SK-N-SH (cell line): ENCODE results near the gene CFAP299. TPM values are rescaled to one million over a fixed set of nuclear protein-coding genes. Genes with fewer than 3 reads are reported as not detected.
"Not testable (repeated sequence)": the region's sequence is repeated elsewhere in the genome, so short reads cannot be mapped to it uniquely, and the experiment has no call there.

Source experiments
- CTCF ChIA-PET: fragments of 300-600, 350-600 bp; formaldehyde crosslinking; extraction: SDS; loops from one replicate; lab custom pipeline; 2021; lab: Yijun Ruan, JAX
- POLR2A ChIA-PET: fragments of 350-600 bp; sonication (Branson Sonifier 250); formaldehyde crosslinking; extraction: SDS; loops from one replicate; lab custom pipeline; 2020; ENCODE audit warnings: antibody characterized with exemption, inconsistent platforms; lab: Yijun Ruan, JAX
- DNase-seq: peaks from one replicate; pipeline ENCODE4 v3.0.0; 2012
- H2AFZ ChIP-seq: fragments of 200-600 bp; sonication (generic); 2 replicates; pipeline ENCODE4 v1.8.1; 2016; ENCODE audit warnings: antibody characterized with exemption, mild to moderate bottlenecking, low read depth
- H3F3A ChIP-seq: fragments of 200-600 bp; sonication (generic); replicated peaks from 2 replicates; pipeline ENCODE3; 2016; ENCODE audit warnings: antibody characterized with exemption, mild to moderate bottlenecking; ENCODE audit not compliant: insufficient read depth
- H3K27ac ChIP-seq, 2 experiments: fragments of 200-500 bp in 1 of 2; fragments of 200-600 bp in 1 of 2; sonication (Bioruptor generic) in 1 of 2; sonication (generic), shearing (Covaris generic) in 1 of 2; 2 replicates each; pipeline versions ENCODE4 v1.5.1 to v1.6.1; 2014 to 2016; ENCODE audit warnings: low read depth in 2 of 2, inconsistent platforms in 1 of 2, low read length in 1 of 2, mild to moderate bottlenecking in 1 of 2, mixed read lengths in 1 of 2
- H3K27me3 ChIP-seq: fragments of 200-600 bp; sonication (generic), shearing (Covaris generic); 2 replicates; pipeline ENCODE4 v1.6.1; 2016; ENCODE audit warnings: mixed run types; ENCODE audit not compliant: insufficient read depth
- H3K36me3 ChIP-seq, 2 experiments: fragments of 200-500 bp in 1 of 2; fragments of 200-600 bp in 1 of 2; sonication (Bioruptor generic) in 1 of 2; sonication (generic) in 1 of 2; replicated peaks in 1 of 2; 2 replicates each; pipeline versions ENCODE3 to v1.5.1; 2014 to 2016; ENCODE audit warnings: low read length in 1 of 2, mild to moderate bottlenecking in 1 of 2; ENCODE audit not compliant: insufficient read depth in 2 of 2, control insufficient read depth in 1 of 2
- H3K4me1 ChIP-seq, 2 experiments: fragments of 200-500 bp in 1 of 2; fragments of 200-600 bp in 1 of 2; sonication (Bioruptor generic) in 1 of 2; sonication (generic), shearing (Covaris generic) in 1 of 2; 2 replicates each; pipeline versions ENCODE4 v1.5.1 to v1.6.1; 2014 to 2016; ENCODE audit warnings: low read depth in 1 of 2, low read length in 1 of 2, mixed run types in 1 of 2; ENCODE audit not compliant: insufficient read depth in 2 of 2, control insufficient read depth in 1 of 2
- H3K4me2 ChIP-seq: fragments of 200-600 bp; sonication (generic), shearing (Covaris generic); 2 replicates; pipeline ENCODE4 v1.6.1; 2017; ENCODE audit warnings: mixed run types
- H3K4me3 ChIP-seq, 2 experiments: fragments of 200-500 bp in 1 of 2; fragments of 200-600 bp in 1 of 2; sonication (Bioruptor generic) in 1 of 2; sonication (generic), shearing (Covaris generic) in 1 of 2; 2 replicates each; pipeline versions ENCODE4 v1.5.1 to v1.8.1; 2014 to 2016; ENCODE audit warnings: low read depth in 2 of 2, inconsistent platforms in 1 of 2, low read length in 1 of 2, mild to moderate bottlenecking in 1 of 2, mixed read lengths in 1 of 2, moderate library complexity in 1 of 2
- H3K79me2 ChIP-seq: fragments of 200-600 bp; sonication (generic); 2 replicates; pipeline ENCODE4 v1.8.1; 2017; ENCODE audit warnings: mild to moderate bottlenecking; ENCODE audit not compliant: insufficient read depth
- H3K9ac ChIP-seq: fragments of 200-600 bp; sonication (generic); 2 replicates; pipeline ENCODE4 v1.6.1; 2017; ENCODE audit warnings: mixed run types
- H3K9me2 ChIP-seq: fragments of 200-600 bp; sonication (generic); 2 replicates; pipeline ENCODE4 v1.6.1; 2017; ENCODE audit warnings: mixed run types
- H3K9me3 ChIP-seq: fragments of 200-600 bp; sonication (generic); 2 replicates; pipeline ENCODE4 v1.6.1; 2017; ENCODE audit warnings: mixed run types, mild to moderate bottlenecking, moderate library complexity
- H4K20me1 ChIP-seq: fragments of 200-600 bp; sonication (generic); 2 replicates; pipeline ENCODE4 v1.6.1; 2017; ENCODE audit warnings: mild to moderate bottlenecking, mixed run types; ENCODE audit not compliant: insufficient read depth
- EP300 ChIP-seq, 2 experiments: IDR thresholded peaks; 2 replicates each; pipeline versions ENCODE4 v1.4.0 to v1.6.1; 2012; ENCODE audit warnings: borderline replicate concordance in 1 of 2, low read depth in 1 of 2, low read length in 1 of 2
- FOXJ3 ChIP-seq: sonication (generic); formaldehyde crosslinking; IDR thresholded peaks from 2 replicates; pipeline ENCODE4 v1.5.1; 2020; ENCODE audit warnings: mild to moderate bottlenecking, missing genetic modification reagents
- FOXM1 ChIP-seq: IDR thresholded peaks from 2 replicates; pipeline ENCODE4 v1.4.0; 2012; ENCODE audit warnings: low read depth, mild to moderate bottlenecking
- GABPA ChIP-seq: IDR thresholded peaks from 2 replicates; pipeline ENCODE4 v1.4.0; 2012; ENCODE audit warnings: low read depth, mild to moderate bottlenecking
- IRF3 ChIP-seq: fragments of 150-350 bp; IDR thresholded peaks from 2 replicates; pipeline ENCODE4 v1.6.1; 2016; ENCODE audit warnings: mild to moderate bottlenecking, low read depth, low read length
- JUND ChIP-seq: IDR thresholded peaks from 2 replicates; pipeline ENCODE4 v1.4.0; 2012
- MAX ChIP-seq: IDR thresholded peaks from 2 replicates; pipeline ENCODE4 v1.4.0; 2012; ENCODE audit warnings: low read depth
- MEF2A ChIP-seq: IDR thresholded peaks from 2 replicates; pipeline ENCODE4 v1.4.0; 2012; ENCODE audit warnings: low read depth, borderline replicate concordance
- NFIC ChIP-seq: IDR thresholded peaks from 2 replicates; pipeline ENCODE4 v1.4.0; 2012; ENCODE audit warnings: borderline replicate concordance
- NRF1 ChIP-seq: IDR thresholded peaks from 2 replicates; pipeline ENCODE4 v1.6.1; 2012; ENCODE audit warnings: low read depth, mild to moderate bottlenecking, low read length
- PBX3 ChIP-seq: IDR thresholded peaks from 2 replicates; pipeline ENCODE4; 2012
- POLR2AphosphoS5 ChIP-seq: IDR thresholded peaks from 2 replicates; pipeline ENCODE4 v1.6.1; 2012; ENCODE audit warnings: low read depth, low read length
- RAD21 ChIP-seq: IDR thresholded peaks from 2 replicates; pipeline ENCODE4 v1.6.1; 2012; ENCODE audit warnings: mild to moderate bottlenecking, low read length
- RCOR1 ChIP-seq: fragments of 150-350 bp; IDR thresholded peaks from 2 replicates; pipeline ENCODE4 v1.6.1; 2017; ENCODE audit warnings: antibody characterized with exemption, low read length
- RFX5 ChIP-seq: IDR thresholded peaks from 2 replicates; pipeline ENCODE4 v1.6.1; 2012; ENCODE audit warnings: mild to moderate bottlenecking, improper control_type of control experiment, low read length
- RXRA ChIP-seq: IDR thresholded peaks from 2 replicates; pipeline ENCODE4 v1.4.0; 2012; ENCODE audit warnings: low read depth, mild to moderate bottlenecking, borderline replicate concordance
- TCF12 ChIP-seq: IDR thresholded peaks from 2 replicates; pipeline ENCODE4 v1.4.0; 2012
- TEAD4 ChIP-seq: IDR thresholded peaks from 2 replicates; pipeline ENCODE4 v1.4.0; 2012; ENCODE audit warnings: mild to moderate bottlenecking, borderline replicate concordance; ENCODE audit not compliant: insufficient read depth
- USF2 ChIP-seq: fragments of 150-350 bp; IDR thresholded peaks from 2 replicates; pipeline ENCODE4 v1.6.1; 2017; ENCODE audit warnings: antibody characterized with exemption, low read length, low read depth, borderline replicate concordance
- WGBS: methylation state at CpG from one replicate; pipeline ENCODE4 v1.1.6; 2017; ENCODE audit warnings: low lambda C conversion rate; 5-methylcytosine and 5-hydroxymethylcytosine counted together
- polyA plus RNA-seq, 3 experiments: library from polyadenylated mRNA; depleted of rRNA; stranded (reverse); fragments of >200 nt; gene quantifications; 2 replicates each; pipeline ENCODE4 v1.2.3, GENCODE V29; 2012

CFAP299 gene
- polyA plus RNA-seq, 1 of the 3 experiments (the other 2 are of a cell fraction) = 1.2 TPM

GRCh38 chr4:80732010-80732409 is 396.5 kb downstream of the CFAP299 start:
- Histone ChIP-seq H3K4me1 (no peaks in the 10 kb centered on the region), H4K20me1 (no peaks in the 10 kb centered on the region), H3K27me3 (no peaks in the 10 kb centered on the region), H2AFZ (no peak overlapping the region), H3K36me3 (no peaks in the 10 kb centered on the region), H3K4me2 (no peak overlapping the region), H3K27ac (no peak overlapping the region), H3K4me3 (no peak overlapping the region)
- DNase-seq = no peak
- ChIA-PET CTCF (no interaction called here), POLR2A (no interaction called here)
- WGBS = 6% methylated on average over 1 of the region's 1 CpG
- TF ChIP-seq JUND (0 out of 2 replicates have a peak, but pooled peaks have one; percentile 26), RFX5 (no peak), PBX3 (peak; percentile 72), GABPA (no peak), MAX (no peak), TCF12 (peak; percentile 34), NFIC (peak; percentile 79), EP300 (IDR thresholded peaks at IDR 0.05; ENCODE audit: borderline replicate concordance in 1 of 2, low read depth in 1 of 2, low read length in 1 of 2) (peak in 1 of 2 experiments; percentile 18; a peak in 1 of 4 replicates), FOXM1 (no peak)
- TF ChIP-seq, all 33 proteins: peak for 5
- peaks cover 10% of the 10 kb centered on the region for H3F3A ChIP-seq
- no peaks in the 10 kb centered on the region for H3K79me2 ChIP-seq
- no peaks in the 10 kb centered on the region for H3K9me2 ChIP-seq
- H3K9me3 ChIP-seq = no peaks in the 10 kb centered on the region
- no peak overlapping the region for H3K9ac ChIP-seq

- TF ChIP-seq MAX (no peak), NRF1 (no peak), GABPA (no peak), POLR2AphosphoS5 (no peak), EP300 (IDR thresholded peaks at IDR 0.05; ENCODE audit: borderline replicate concordance in 1 of 2, low read depth in 1 of 2, low read length in 1 of 2) (no peak), RXRA (no peak), IRF3 (no peak), JUND (no peak), USF2 (no peak), RFX5 (no peak), RCOR1 (no peak), RAD21 (no peak), FOXJ3 (no peak), MEF2A (no peak), TEAD4 (no peak)
- CTCF ChIA-PET = no interaction called here
- Histone ChIP-seq H2AFZ (no peak overlapping the region), H3K27me3 (no peaks in the 10 kb centered on the region), H4K20me1 (no peaks in the 10 kb centered on the region), H3K4me2 (no peak overlapping the region), H3K9ac (no peak overlapping the region), H3K36me3 (no peaks in the 10 kb centered on the region), H3K9me2 (no peaks in the 10 kb centered on the region), H3K27ac (no peak overlapping the region), H3K4me3 (no peak overlapping the region), H3K4me1 (no peaks in the 10 kb centered on the region), H3F3A (no peaks in the 10 kb centered on the region), H3K9me3 (peaks cover 9% of the 10 kb centered on the region), H3K79me2 (no peaks in the 10 kb centered on the region)
- 5% methylated on average over 2 of the region's 2 CpGs for WGBS
- DNase-seq = no peak
- POLR2A ChIA-PET = no interaction called here
These were observed 404.8 kb downstream of the CFAP299 start for GRCh38 chr4:80740375-80740774.

- H3F3A ChIP-seq, H3K9me3 ChIP-seq, H3K4me1 ChIP-seq, H4K20me1 ChIP-seq, CTCF ChIA-PET, H3K79me2 ChIP-seq, H3K9me2 ChIP-seq, H2AFZ ChIP-seq, DNase-seq, POLR2A ChIA-PET, H3K36me3 ChIP-seq, H3K27ac ChIP-seq, H3K4me2 ChIP-seq, H3K4me3 ChIP-seq, H3K9ac ChIP-seq, H3K27me3 ChIP-seq: not testable (repeated sequence)
- 32% methylated on average over 6 of the region's 6 CpGs for WGBS
These were observed 414.0 kb downstream of the CFAP299 start for GRCh38 chr4:80749558-80749957.
